D721Med (cell line): ENCODE measurements around the gene ZHX3.

Experiments
- DNase-seq: peaks from one replicate; pipeline ENCODE4 v3.0.0; 2011; ENCODE audit warnings: low spot score; ENCODE audit not compliant: insufficient read length
- FAIRE-seq: peaks from 2 replicates; lab custom pipeline; 2011; peaks lifted over from hg19 to GRCh38; lab: Jason Lieb, UNC
- TF ChIP-seq, protein P1 (sequence below): IDR thresholded peaks from 2 replicates; pipeline ENCODE4 v1.5.1; 2012; ENCODE audit warnings: mild to moderate bottlenecking, control low read depth; ENCODE audit not compliant: insufficient read depth; ENCODE audit errors: missing control alignments

ZHX3 gene

DNA sequence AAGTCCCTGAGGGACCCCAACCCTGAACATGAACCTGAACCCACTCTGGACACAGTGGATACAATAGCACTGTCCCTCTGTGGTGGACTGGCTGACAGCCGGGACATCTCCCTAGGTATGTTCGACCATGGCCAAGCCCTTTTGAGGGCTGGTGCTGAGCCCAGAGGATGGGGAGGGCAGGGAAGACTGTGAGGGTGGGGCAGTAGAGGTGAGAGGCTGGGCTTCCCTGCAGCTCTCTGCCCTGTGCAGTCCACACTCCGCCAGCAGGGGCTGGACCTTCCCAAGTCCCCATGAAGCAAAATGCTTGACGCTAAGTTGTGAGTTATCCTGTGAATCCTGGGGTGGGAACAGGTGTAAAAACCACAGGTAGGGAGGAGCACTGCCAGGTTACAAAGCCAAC lies 34.6 kb upstream of the ZHX3 start:
- DNase-seq (no peak), FAIRE-seq (no peak)
- TF ChIP-seq, protein P1, sequence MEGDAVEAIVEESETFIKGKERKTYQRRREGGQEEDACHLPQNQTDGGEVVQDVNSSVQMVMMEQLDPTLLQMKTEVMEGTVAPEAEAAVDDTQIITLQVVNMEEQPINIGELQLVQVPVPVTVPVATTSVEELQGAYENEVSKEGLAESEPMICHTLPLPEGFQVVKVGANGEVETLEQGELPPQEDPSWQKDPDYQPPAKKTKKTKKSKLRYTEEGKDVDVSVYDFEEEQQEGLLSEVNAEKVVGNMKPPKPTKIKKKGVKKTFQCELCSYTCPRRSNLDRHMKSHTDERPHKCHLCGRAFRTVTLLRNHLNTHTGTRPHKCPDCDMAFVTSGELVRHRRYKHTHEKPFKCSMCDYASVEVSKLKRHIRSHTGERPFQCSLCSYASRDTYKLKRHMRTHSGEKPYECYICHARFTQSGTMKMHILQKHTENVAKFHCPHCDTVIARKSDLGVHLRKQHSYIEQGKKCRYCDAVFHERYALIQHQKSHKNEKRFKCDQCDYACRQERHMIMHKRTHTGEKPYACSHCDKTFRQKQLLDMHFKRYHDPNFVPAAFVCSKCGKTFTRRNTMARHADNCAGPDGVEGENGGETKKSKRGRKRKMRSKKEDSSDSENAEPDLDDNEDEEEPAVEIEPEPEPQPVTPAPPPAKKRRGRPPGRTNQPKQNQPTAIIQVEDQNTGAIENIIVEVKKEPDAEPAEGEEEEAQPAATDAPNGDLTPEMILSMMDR: no peak

GRCh38 chr20:41350408-41350962 lies 33.0 kb upstream of the ZHX3 start:
- FAIRE-seq (no peak), DNase-seq (no peak)
- TF ChIP-seq, protein P1: no peak

- no peak for FAIRE-seq
- no peak for DNase-seq
- TF ChIP-seq, protein P1: no peak
Observed at GRCh38 chr20:41349943-41350342, 32.4 kb upstream of the ZHX3 start.

DNA sequence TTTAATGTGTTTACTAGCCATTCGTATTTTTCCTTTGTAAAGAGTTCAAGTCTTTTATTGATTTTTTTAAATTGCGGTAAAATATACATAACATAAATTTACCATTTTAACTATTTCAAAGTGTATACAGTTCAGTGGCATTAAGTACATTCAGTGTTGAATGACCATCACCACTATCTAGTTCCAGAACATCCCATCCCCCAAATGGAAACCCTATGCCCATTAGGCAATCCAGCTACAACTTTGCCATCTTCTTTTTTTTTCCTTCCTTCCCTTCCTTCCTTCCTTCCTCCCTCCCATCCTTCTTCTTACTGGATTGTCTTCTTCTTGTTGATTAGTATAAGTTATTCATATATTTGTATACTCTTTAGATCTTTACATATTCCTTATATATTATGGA lies 31.7 kb upstream of the ZHX3 start:
- no peak for DNase-seq
- no peak for FAIRE-seq
- TF ChIP-seq, protein P1: no peak

DNA sequence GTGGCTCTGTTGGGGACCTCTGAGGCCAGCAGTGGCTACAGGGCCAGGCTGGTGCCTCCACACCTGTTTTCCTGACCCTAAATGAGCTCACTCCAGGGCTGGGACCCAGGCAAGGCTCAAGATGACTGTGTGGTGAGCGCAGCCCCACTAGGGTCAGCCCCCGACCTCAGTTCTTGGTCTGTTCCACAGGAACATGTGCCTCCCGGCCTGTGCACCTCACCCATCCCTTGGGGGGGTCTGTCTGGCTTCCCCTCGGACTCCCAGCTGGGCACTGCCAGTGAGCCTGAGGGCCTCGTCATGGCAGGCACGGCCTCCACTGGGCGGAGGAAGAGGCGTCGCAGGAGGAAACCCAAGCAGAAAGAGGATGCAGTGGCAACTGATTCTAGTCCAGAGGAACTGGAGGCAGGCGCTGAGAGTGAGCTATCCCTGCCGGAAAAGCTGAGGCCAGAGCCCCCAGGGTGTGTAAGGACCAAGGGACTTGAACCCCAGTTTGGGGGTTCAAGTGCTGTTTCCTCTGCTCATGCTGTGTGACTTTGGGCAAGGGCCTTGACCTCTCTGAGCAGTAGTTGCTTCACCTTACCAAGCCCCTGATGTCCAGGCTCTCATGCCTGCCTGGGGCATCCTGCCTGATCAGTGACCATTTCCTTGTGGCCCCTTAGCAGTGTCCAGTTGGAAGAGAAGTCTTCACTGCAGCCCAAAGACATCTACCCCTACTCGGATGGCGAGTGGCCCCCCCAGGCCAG lies 31.1 kb upstream of the ZHX3 start:
- TF ChIP-seq, protein P1: no peak
- DNase-seq (no peak), FAIRE-seq (no peak)

- TF ChIP-seq, protein P1: no peak
- DNase-seq: no peak
- FAIRE-seq: no peak
Observed at GRCh38 chr20:41347523-41348429, 30.2 kb upstream of the ZHX3 start.
